HG03457 (cell line): ENCODE results near the gene DDB1.

ENCODE experiments used
- ATAC-seq: cut with Tn5 transposase; IDR thresholded peaks from one replicate; pipeline ENCODE4 v1.9.1; 2021; ENCODE audit warnings: moderate number of reproducible peaks; ENCODE audit not compliant: unreplicated experiment

DDB1 gene

GRCh38 chr11:61298663-61299244 is 34.2 kb downstream of the DDB1 start:
- no peak for ATAC-seq

- ATAC-seq: no peak
Measured at GRCh38 chr11:61297746-61298145, 35.2 kb downstream of the DDB1 start.

- ATAC-seq: no peak
Measured at GRCh38 chr11:61297341-61297740, 35.6 kb downstream of the DDB1 start.

GRCh38 chr11:61295596-61295926 is 37.3 kb downstream of the DDB1 start:
- ATAC-seq: no peak

GRCh38 chr11:61294717-61295595 is 37.9 kb downstream of the DDB1 start, which contains the start of gene VWCE:
TSS of gene VWCE (minus strand) at chr11:61295316. CDS start at chr11:61295037, 279 bp downstream.
- peak; percentile 49 for ATAC-seq

- ATAC-seq: peak; percentile 30
Measured at GRCh38 chr11:61293867-61294716, 38.8 kb downstream of the DDB1 start.

GRCh38 chr11:61292356-61292755 is 40.5 kb downstream of the DDB1 start:
- no peak for ATAC-seq

- ATAC-seq: no peak
Measured at GRCh38 chr11:61290905-61291690, 41.8 kb downstream of the DDB1 start.

- ATAC-seq: no peak
Measured at GRCh38 chr11:61287338-61287977, 45.4 kb downstream of the DDB1 start.

GRCh38 chr11:61283613-61284012 is 49.3 kb downstream of the DDB1 start:
- ATAC-seq: no peak

- no peak for ATAC-seq
Measured at GRCh38 chr11:61281581-61282250, 51.2 kb downstream of the DDB1 start.

- no peak for ATAC-seq
Measured at GRCh38 chr11:61280883-61281580, 51.9 kb downstream of the DDB1 start.

GRCh38 chr11:61279934-61280659 is 52.8 kb downstream of the DDB1 start:
- ATAC-seq: no peak

GRCh38 chr11:61278001-61278470 is 54.9 kb downstream of the DDB1 start:
- no peak for ATAC-seq

GRCh38 chr11:61277186-61278000 is 55.5 kb downstream of the DDB1 start:
- ATAC-seq: no peak

GRCh38 chr11:61275191-61275590 is 57.7 kb downstream of the DDB1 start:
- no peak for ATAC-seq

GRCh38 chr11:61274084-61274483 is 58.8 kb downstream of the DDB1 start:
- no peak for ATAC-seq
